Gastroesophageal sphincter (tissue), 3 donors: ENCODE measurements around the gene DMBT1.

Source experiments
- CTCF ChIP-seq, 4 experiments: fragments of 200-600 bp in 2 of 4; fragments of 450-650 bp in 2 of 4; sonication (generic) in 1 of 4; IDR thresholded peaks; one replicate each; pipeline ENCODE4 v1.5.1; 2017 to 2019; ENCODE audit warnings: antibody characterized with exemption in 4 of 4, mild to moderate bottlenecking in 2 of 4, moderate library complexity in 2 of 4
- EP300 ChIP-seq: sonication (generic); formaldehyde crosslinking; IDR thresholded peaks from one replicate; pipeline ENCODE4 v1.6.1; 2017; ENCODE audit warnings: antibody characterized with exemption, mild to moderate bottlenecking
- POLR2A ChIP-seq, 2 donors: fragments of 450-650 bp; IDR thresholded peaks; one replicate each; pipeline ENCODE4 v1.6.1; 2017; ENCODE audit warnings: antibody characterized with exemption in 2 of 2, mild to moderate bottlenecking in 2 of 2, moderate library complexity in 1 of 2

GRCh38 chr10:122655524-122656307, 95.2 kb downstream of the DMBT1 start:
- TF ChIP-seq POLR2A (IDR thresholded peaks at IDR 0.05) (no peak), CTCF (IDR thresholded peaks at IDR 0.05) (no peak), EP300 (no peak)
